Parathyroid adenoma (tissue), 2 donors: ENCODE results near the gene DNAAF8.

Experiments used
- H2AFZ ChIP-seq: fragments of 300-600 bp; sonication (generic); one replicate; pipeline ENCODE4 v1.7.0; 2017; ENCODE audit warnings: antibody characterized with exemption, mild to moderate bottlenecking
- H3K27ac ChIP-seq: fragments of 300-600 bp; sonication (generic); one replicate; pipeline ENCODE4 v1.7.0; 2017
- H3K27me3 ChIP-seq: fragments of 300-600 bp; sonication (generic); one replicate; pipeline ENCODE4 v1.7.0; 2017; ENCODE audit warnings: low read length; ENCODE audit not compliant: control insufficient read depth, insufficient read depth
- H3K36me3 ChIP-seq: fragments of 300-600 bp; sonication (generic); one replicate; pipeline ENCODE4 v1.7.0; 2017; ENCODE audit warnings: low read length; ENCODE audit not compliant: control insufficient read depth, insufficient read depth
- H3K4me1 ChIP-seq: fragments of 300-600 bp; sonication (generic); one replicate; pipeline ENCODE4 v1.7.0; 2017; ENCODE audit warnings: control low read depth
- H3K4me2 ChIP-seq: fragments of 300-600 bp; sonication (generic); one replicate; pipeline ENCODE4 v1.7.0; 2017; ENCODE audit warnings: low read length
- H3K4me3 ChIP-seq: fragments of 300-600 bp; sonication (generic); one replicate; pipeline ENCODE4 v1.7.0; 2017; ENCODE audit warnings: low read depth, low read length
- H3K79me2 ChIP-seq: fragments of 300-600 bp; sonication (generic); one replicate; pipeline ENCODE4 v1.7.0; 2017; ENCODE audit warnings: control low read depth
- H3K9ac ChIP-seq: fragments of 300-600 bp; sonication (generic); one replicate; pipeline ENCODE4 v1.7.0; 2017; ENCODE audit warnings: mild to moderate bottlenecking
- H3K9me3 ChIP-seq: fragments of 300-600 bp; sonication (generic); one replicate; pipeline ENCODE4 v1.7.0; 2017; ENCODE audit warnings: low read length; ENCODE audit not compliant: control insufficient read depth
- TF ChIP-seq, protein P1 (sequence below): fragments of 300-600 bp; sonication (generic); IDR thresholded peaks from one replicate; pipeline ENCODE4 v1.7.0; 2017; ENCODE audit warnings: antibody characterized with exemption, mild to moderate bottlenecking
- donor health status: primary hyperparathyroidism.

Gene DNAAF8

DNA sequence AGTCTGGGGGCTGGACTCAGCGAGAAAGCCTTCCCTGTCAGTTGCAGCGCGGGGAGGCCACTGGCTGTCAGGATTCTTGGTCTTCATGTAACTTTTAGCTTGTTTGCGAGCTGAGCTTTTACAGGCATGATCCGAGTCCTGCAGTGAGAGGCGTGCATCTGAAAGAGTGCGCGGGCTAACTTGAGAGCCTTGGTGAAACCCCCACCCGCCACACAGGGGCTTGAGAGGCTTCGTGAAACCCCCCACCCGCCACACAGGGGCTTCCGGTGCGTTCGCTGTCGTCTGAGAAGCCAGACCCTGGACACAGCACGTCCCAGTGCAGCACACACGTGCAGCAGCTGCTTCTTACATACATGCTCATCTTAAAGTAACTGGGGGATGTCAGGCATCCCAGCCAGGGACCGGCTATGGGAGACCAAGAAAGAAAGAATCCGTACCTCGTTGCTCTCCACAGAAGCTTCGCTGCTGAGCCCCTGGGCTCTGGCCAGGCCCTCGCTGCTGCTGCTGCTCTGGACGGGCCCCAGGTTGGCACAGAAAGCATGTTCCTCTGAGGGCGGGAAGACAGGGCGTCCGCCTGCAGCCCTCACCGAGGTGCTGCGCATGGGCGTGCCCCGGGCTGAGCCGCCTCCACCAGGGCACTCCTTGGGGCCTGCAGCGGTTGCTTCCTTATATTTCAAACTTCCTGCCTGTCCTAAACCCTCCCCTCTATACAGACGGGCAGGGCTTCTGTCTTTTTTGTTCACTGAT, 33.2 kb upstream of the DNAAF8 start:
- no peaks in the 10 kb centered on the region for H3K36me3 ChIP-seq
- H3K4me2 ChIP-seq = no peak overlapping the region
- no peak overlapping the region for H3K9ac ChIP-seq

DNA sequence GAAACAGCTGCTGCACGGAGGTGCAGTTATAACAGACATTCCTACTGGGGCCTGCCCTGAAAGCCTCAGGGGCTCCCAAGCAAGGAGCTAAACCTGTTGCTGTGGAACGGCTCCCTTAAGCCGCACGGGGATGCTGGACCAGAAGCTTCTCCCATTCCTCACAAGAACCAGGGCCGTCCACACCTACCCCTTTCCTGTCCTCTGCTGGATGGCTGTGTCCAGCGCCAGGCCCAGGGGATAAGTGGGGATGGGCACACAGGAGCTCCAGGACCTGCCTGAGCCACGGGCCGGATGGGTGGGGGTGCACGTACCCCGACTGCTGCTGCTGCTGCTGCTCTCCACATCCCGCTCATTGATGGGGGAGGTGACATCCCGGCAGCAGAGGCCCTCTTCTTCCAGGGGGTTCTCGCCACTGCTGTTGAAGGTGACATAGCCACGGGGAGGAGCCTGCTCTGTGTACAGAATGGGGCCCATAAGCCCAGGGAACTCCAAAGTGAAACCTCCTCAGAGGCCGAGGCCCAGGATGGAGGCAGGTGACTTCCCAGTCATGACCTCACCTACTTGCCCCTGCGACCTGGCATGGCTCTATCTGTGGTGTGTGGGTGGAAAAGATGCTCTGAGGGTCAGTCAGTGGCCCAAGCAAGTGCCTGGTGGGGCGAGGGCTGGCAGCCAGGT, 32.4 kb upstream of the DNAAF8 start:
- H3K27ac ChIP-seq = no peak overlapping the region
- TF ChIP-seq, protein P1, sequence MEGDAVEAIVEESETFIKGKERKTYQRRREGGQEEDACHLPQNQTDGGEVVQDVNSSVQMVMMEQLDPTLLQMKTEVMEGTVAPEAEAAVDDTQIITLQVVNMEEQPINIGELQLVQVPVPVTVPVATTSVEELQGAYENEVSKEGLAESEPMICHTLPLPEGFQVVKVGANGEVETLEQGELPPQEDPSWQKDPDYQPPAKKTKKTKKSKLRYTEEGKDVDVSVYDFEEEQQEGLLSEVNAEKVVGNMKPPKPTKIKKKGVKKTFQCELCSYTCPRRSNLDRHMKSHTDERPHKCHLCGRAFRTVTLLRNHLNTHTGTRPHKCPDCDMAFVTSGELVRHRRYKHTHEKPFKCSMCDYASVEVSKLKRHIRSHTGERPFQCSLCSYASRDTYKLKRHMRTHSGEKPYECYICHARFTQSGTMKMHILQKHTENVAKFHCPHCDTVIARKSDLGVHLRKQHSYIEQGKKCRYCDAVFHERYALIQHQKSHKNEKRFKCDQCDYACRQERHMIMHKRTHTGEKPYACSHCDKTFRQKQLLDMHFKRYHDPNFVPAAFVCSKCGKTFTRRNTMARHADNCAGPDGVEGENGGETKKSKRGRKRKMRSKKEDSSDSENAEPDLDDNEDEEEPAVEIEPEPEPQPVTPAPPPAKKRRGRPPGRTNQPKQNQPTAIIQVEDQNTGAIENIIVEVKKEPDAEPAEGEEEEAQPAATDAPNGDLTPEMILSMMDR = no peak
- no peak overlapping the region for H3K4me2 ChIP-seq
- no peaks in the 10 kb centered on the region for H3K9me3 ChIP-seq
- no peak overlapping the region for H2AFZ ChIP-seq
- H3K9ac ChIP-seq = no peak overlapping the region
- no peak overlapping the region for H3K4me3 ChIP-seq
- H3K79me2 ChIP-seq = no peaks in the 10 kb centered on the region
- H3K27me3 ChIP-seq = no peaks in the 10 kb centered on the region
- no peaks in the 10 kb centered on the region for H3K36me3 ChIP-seq
- H3K4me1 ChIP-seq = no peaks in the 10 kb centered on the region

More for the DNA sequence above, 33.2 kb upstream of the DNAAF8 start:
- Histone ChIP-seq H3K4me1 (no peaks in the 10 kb centered on the region), H3K9me3 (no peaks in the 10 kb centered on the region), H3K4me3 (no peak overlapping the region), H2AFZ (no peak overlapping the region), H3K27me3 (no peaks in the 10 kb centered on the region), H3K79me2 (no peaks in the 10 kb centered on the region), H3K27ac (no peak overlapping the region)
- TF ChIP-seq, protein P1 = no peak

DNA sequence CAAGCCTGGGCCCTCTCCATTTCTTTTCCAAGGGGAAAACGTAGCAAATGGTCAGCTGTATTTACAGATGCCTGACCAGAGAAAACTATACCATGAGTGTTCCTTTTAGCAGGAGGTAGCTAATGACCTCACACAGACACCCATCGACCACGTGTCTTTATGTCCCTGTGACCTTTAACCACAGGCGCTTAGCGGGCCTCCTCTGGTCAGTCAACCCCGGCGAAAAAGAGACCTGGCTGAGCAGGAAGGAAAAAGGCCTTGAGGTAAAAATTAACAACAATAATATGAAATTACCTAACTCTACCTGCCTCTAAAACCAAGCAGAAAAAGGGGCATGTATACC, 31.9 kb upstream of the DNAAF8 start:
- no peaks in the 10 kb centered on the region for H3K4me1 ChIP-seq
- no peak overlapping the region for H3K27ac ChIP-seq
- no peaks in the 10 kb centered on the region for H3K9me3 ChIP-seq
- peaks cover 2% of the 10 kb centered on the region for H3K79me2 ChIP-seq
- TF ChIP-seq, protein P1 = no peak
- H3K9ac ChIP-seq = no peak overlapping the region
- H3K4me3 ChIP-seq = no peak overlapping the region
- H2AFZ ChIP-seq = no peak overlapping the region
- no peaks in the 10 kb centered on the region for H3K27me3 ChIP-seq
- H3K4me2 ChIP-seq = no peak overlapping the region
- no peaks in the 10 kb centered on the region for H3K36me3 ChIP-seq

DNA sequence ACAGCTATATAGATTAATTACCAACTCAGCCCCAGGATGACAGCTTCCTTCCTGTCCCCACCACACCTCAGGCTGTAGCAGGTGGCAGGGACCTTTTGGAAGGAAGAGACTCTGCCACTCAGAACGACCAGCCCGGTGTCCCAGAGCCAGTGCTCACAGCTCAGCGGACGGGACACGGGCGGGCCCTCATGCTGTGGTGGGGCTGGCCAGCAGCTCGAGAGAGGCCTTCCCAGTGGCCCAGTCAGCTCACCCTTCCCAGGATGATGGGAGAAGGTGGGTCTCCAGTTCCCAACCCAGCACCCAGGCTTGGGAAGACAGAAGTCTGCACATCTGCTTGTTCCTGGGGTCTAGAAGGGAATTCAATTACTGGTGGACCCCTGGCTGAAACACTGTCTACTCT, 30.4 kb upstream of the DNAAF8 start:
- Histone ChIP-seq H3K4me1 (no peaks in the 10 kb centered on the region), H3K36me3 (no peaks in the 10 kb centered on the region), H3K4me2 (no peak overlapping the region), H3K27me3 (no peaks in the 10 kb centered on the region), H2AFZ (no peak overlapping the region), H3K4me3 (no peak overlapping the region), H3K9ac (no peak overlapping the region), H3K9me3 (no peaks in the 10 kb centered on the region), H3K27ac (no peak overlapping the region), H3K79me2 (peaks cover 6% of the 10 kb centered on the region)
- TF ChIP-seq, protein P1 = no peak

DNA sequence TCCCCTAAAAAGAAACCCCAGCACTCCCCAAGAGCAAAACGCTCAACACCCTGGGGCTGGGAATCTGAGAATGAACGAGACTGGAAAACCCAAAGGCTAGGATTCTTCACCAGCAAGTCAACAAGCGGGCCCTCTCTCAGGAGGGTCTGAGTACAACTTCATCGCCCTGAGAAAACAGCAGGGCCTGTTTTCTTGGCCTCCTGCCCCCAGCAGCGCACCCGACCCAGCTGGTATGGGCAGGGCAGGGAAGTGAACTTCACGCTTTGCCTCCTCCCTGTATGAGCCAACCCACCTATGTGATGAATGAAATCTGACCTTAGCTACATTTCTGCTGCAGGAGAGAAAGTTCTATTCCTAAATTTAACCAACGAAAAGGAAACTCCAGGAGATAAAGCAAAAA, 29.8 kb upstream of the DNAAF8 start:
- Histone ChIP-seq H3K27ac (no peak overlapping the region), H3K9ac (no peak overlapping the region), H3K4me2 (no peak overlapping the region), H3K27me3 (no peaks in the 10 kb centered on the region), H3K4me3 (no peak overlapping the region), H3K9me3 (no peaks in the 10 kb centered on the region), H3K4me1 (no peaks in the 10 kb centered on the region), H3K36me3 (no peaks in the 10 kb centered on the region), H2AFZ (no peak overlapping the region), H3K79me2 (peaks cover 6% of the 10 kb centered on the region)
- TF ChIP-seq, protein P1 = no peak
